PC-9 (cell line): Measurements from ENCODE around the gene B9D1. TPM values are rescaled to one million over a fixed set of nuclear protein-coding genes. Genes with fewer than 3 reads are reported as not detected.
A peak's percentile ranks its signal among the peaks of the same experiment; 100 is the strongest.

Experiments used
- BruUV-seq: library from RNA; stranded (reverse); fragments of 400-500 nt; replicated peaks from 2 replicates; lab custom pipeline; 2021; lab: Mats Ljungman, UMichigan
- CTCF ChIA-PET: fragments of 300-600 bp; sonication (Branson Sonifier 250); formaldehyde crosslinking; loops from one replicate; lab custom pipeline; 2022; ENCODE audit warnings: antibody characterized with exemption; lab: Charles Lee
- POLR2A ChIA-PET: fragments of 300-600 bp; sonication (Branson Sonifier 250); formaldehyde crosslinking; loops from one replicate; lab custom pipeline; 2022; ENCODE audit warnings: antibody characterized with exemption; ENCODE audit not compliant: unreplicated experiment; lab: Charles Lee
- DNase-seq, 2 experiments: peaks; one replicate each; pipeline versions ENCODE4 v3.0.0 to v3.0.0-alpha.2; 2015 to 2022; ENCODE audit warnings: mixed read lengths in 1 of 2
- H2AFZ ChIP-seq: fragments of 200-600 bp; sonication (generic); 2 replicates; pipeline ENCODE4 v1.8.1; 2017; ENCODE audit warnings: antibody characterized with exemption
- H3F3A ChIP-seq: fragments of 200-600 bp; sonication (generic); 2 replicates; pipeline ENCODE4 v1.8.1; 2017; ENCODE audit warnings: antibody characterized with exemption, mild to moderate bottlenecking, low read depth; ENCODE audit not compliant: insufficient read depth
- H3K27ac ChIP-seq: fragments of 200-600 bp; sonication (generic); 2 replicates; pipeline ENCODE4 v1.6.1; 2016; ENCODE audit warnings: mixed run types
- H3K27me3 ChIP-seq: fragments of 200-600 bp; sonication (generic); 2 replicates; pipeline ENCODE4 v1.6.1; 2016; ENCODE audit warnings: low read depth, mixed run types; ENCODE audit not compliant: insufficient read depth
- H3K36me3 ChIP-seq: fragments of 200-600 bp; sonication (generic); 2 replicates; pipeline ENCODE4 v1.6.1; 2016; ENCODE audit warnings: low read depth, mixed run types
- H3K4me1 ChIP-seq: fragments of 200-600 bp; sonication (generic); replicated peaks from 2 replicates; pipeline ENCODE4 v1.6.1; 2016; ENCODE audit warnings: mixed run types; ENCODE audit not compliant: insufficient read depth
- H3K4me2 ChIP-seq: fragments of 200-600 bp; sonication (generic); 2 replicates; pipeline ENCODE4 v1.6.1; 2017; ENCODE audit warnings: mixed run types
- H3K4me3 ChIP-seq: fragments of 200-600 bp; sonication (generic); 2 replicates; pipeline ENCODE4 v1.6.1; 2016; ENCODE audit warnings: mixed run types
- H3K79me2 ChIP-seq: fragments of 200-600 bp; sonication (generic); 2 replicates; pipeline ENCODE4 v1.6.1; 2017; ENCODE audit warnings: low read depth, mixed run types
- H3K9me2 ChIP-seq: fragments of 200-600 bp; sonication (generic); 2 replicates; pipeline ENCODE4 v1.8.1; 2017; ENCODE audit warnings: mild to moderate bottlenecking; ENCODE audit not compliant: insufficient read depth
- H3K9me3 ChIP-seq: fragments of 200-600 bp; sonication (generic); 2 replicates; pipeline ENCODE4 v1.8.1; 2016; ENCODE audit warnings: low read depth; ENCODE audit not compliant: insufficient read depth
- H4K20me1 ChIP-seq: fragments of 200-600 bp; sonication (generic); 2 replicates; pipeline ENCODE4 v1.8.1; 2017; ENCODE audit not compliant: insufficient read depth
- CTCF ChIP-seq: fragments of 200-600 bp; sonication (generic); conservative IDR thresholded peaks from 2 replicates; pipeline ENCODE4 v1.6.1; 2017; ENCODE audit warnings: mixed run types, antibody characterized with exemption, mild to moderate bottlenecking, moderate library complexity
- EZH2 ChIP-seq: fragments of 200-600 bp; sonication (generic); IDR thresholded peaks from 2 replicates; pipeline ENCODE4 v1.8.0; 2017; ENCODE audit warnings: antibody characterized with exemption, low read depth
- intact Hi-C: fragments of 100-400 bp; cut with micrococcal nuclease; formaldehyde crosslinking; loops from one replicate; pipeline ENCODE4 v1.10.0; 2022; ENCODE audit not compliant: unreplicated experiment
- total RNA-seq: library from RNA; stranded (reverse); gene quantifications from 2 replicates; pipeline ENCODE4 v1.2.3, GENCODE V29; 2021

Gene B9D1
- total RNA-seq, 1 experiment from 2014 or later: 40.2 TPM

- CTCF ChIA-PET: interaction anchor here (0.6 kb wide), 1 partner anchor 42 kb away, joined by 7 read pairs; no protein-coding TSS in a partner anchor
- no peak overlapping the region for H3K4me3 ChIP-seq
- no peaks in the 10 kb centered on the region for H3K79me2 ChIP-seq
- H3K27me3 ChIP-seq: no peaks in the 10 kb centered on the region
- 0 out of 2 replicates have a peak, but pooled peaks cover 21% of the 10 kb centered on the region for H3K36me3 ChIP-seq
- no peak overlapping the region for H2AFZ ChIP-seq
- no peaks in the 10 kb centered on the region for H3K9me2 ChIP-seq
- TF ChIP-seq CTCF: no peak
- POLR2A ChIA-PET: no interaction called here
- 0 out of 2 replicates have a peak, but pooled peaks cover 5% of the 10 kb centered on the region for H3K4me1 ChIP-seq
- BruUV-seq: no TSS peak
- H3K9me3 ChIP-seq: no peaks in the 10 kb centered on the region
- H3F3A ChIP-seq: peaks cover 4% of the 10 kb centered on the region
- no peak overlapping the region for H3K4me2 ChIP-seq
- intact Hi-C loops: no loop called here
- H4K20me1 ChIP-seq: no peaks in the 10 kb centered on the region
- DNase-seq: no peak
- H3K27ac ChIP-seq: no peak overlapping the region
These were observed 49.3 kb downstream of the B9D1 start for GRCh38 chr17:19313066-19313745.

- ChIA-PET CTCF (interaction anchor here (0.6 kb wide), 1 partner anchor 43 kb away, joined by 7 read pairs; no protein-coding TSS in a partner anchor), POLR2A (interaction anchor here (0.6 kb wide), 1 partner anchor 64 kb away, joined by 4 read pairs; no protein-coding TSS in a partner anchor)
- no peaks in the 10 kb centered on the region for H3K27me3 ChIP-seq
- H3K79me2 ChIP-seq: no peaks in the 10 kb centered on the region
- no TSS peak for BruUV-seq
- H2AFZ ChIP-seq: no peak overlapping the region
- H3K9me2 ChIP-seq: no peaks in the 10 kb centered on the region
- H3K27ac ChIP-seq: no peak overlapping the region
- peaks cover 4% of the 10 kb centered on the region for H3F3A ChIP-seq
- H3K9me3 ChIP-seq: no peaks in the 10 kb centered on the region
- TF ChIP-seq CTCF (no peak), EZH2 (no peak)
- H3K4me2 ChIP-seq: no peak overlapping the region
- H3K4me3 ChIP-seq: no peak overlapping the region
- H3K4me1 ChIP-seq: 0 out of 2 replicates have a peak, but pooled peaks cover 5% of the 10 kb centered on the region
- H4K20me1 ChIP-seq: no peaks in the 10 kb centered on the region
- H3K36me3 ChIP-seq: 0 out of 2 replicates have a peak, but pooled peaks cover 21% of the 10 kb centered on the region
- intact Hi-C loops: no loop called here
- DNase-seq: no peak
These were observed 50.1 kb downstream of the B9D1 start for GRCh38 chr17:19312406-19312805.

- Histone ChIP-seq H3K9me3 (no peaks in the 10 kb centered on the region), H3K27ac (no peak overlapping the region), H3K4me3 (no peak overlapping the region), H3K27me3 (no peaks in the 10 kb centered on the region), H3F3A (peaks cover 4% of the 10 kb centered on the region), H3K79me2 (no peaks in the 10 kb centered on the region), H3K9me2 (no peaks in the 10 kb centered on the region), H4K20me1 (no peaks in the 10 kb centered on the region), H2AFZ (no peak overlapping the region), H3K4me1 (0 out of 2 replicates have a peak, but pooled peaks cover 5% of the 10 kb centered on the region), H3K36me3 (0 out of 2 replicates have a peak, but pooled peaks cover 17% of the 10 kb centered on the region), H3K4me2 (no peak overlapping the region)
- DNase-seq: peak in 1 of 2 experiments; percentile 51
- no peak for TF ChIP-seq CTCF
- no peak for TF ChIP-seq EZH2
- no TSS peak for BruUV-seq
- intact Hi-C loops: no loop called here
- CTCF ChIA-PET: no interaction called here
- POLR2A ChIA-PET: interaction anchor here (0.6 kb wide), 1 partner anchor 63 kb away, joined by 4 read pairs; no protein-coding TSS in a partner anchor
These were observed 50.9 kb downstream of the B9D1 start for GRCh38 chr17:19311421-19312215.
